CD14-positive monocyte (primary cell): ENCODE data around the gene IGF1R. TPM values are rescaled to one million over a fixed set of nuclear protein-coding genes. Genes with fewer than 3 reads are reported as not detected.

Experiments
- DNase-seq, 3 donors: peaks; one replicate each; pipeline ENCODE4 v3.0.0-alpha.2; 2011 to 2022
- H2AFZ ChIP-seq: 2 replicates; pipeline ENCODE4 v1.6.0; 2012; ENCODE audit warnings: mild to moderate bottlenecking, low read depth, low read length, inconsistent platforms; ENCODE audit not compliant: insufficient read depth, poor library complexity, severe bottlenecking
- H3K27ac ChIP-seq, 2 donors: 1 replicate in 1 of 2; 2 replicates in 1 of 2; pipeline ENCODE4 v1.5.1; 2012 to 2013; ENCODE audit warnings: low read length in 2 of 2, control low read depth in 1 of 2, inconsistent platforms in 1 of 2, low read depth in 1 of 2, mild to moderate bottlenecking in 1 of 2
- H3K27me3 ChIP-seq, 2 donors: one replicate each; pipeline versions ENCODE4 v1.6.0 to v1.6.1; 2011 to 2013; ENCODE audit warnings: low read length in 2 of 2; ENCODE audit not compliant: control insufficient read depth in 2 of 2, insufficient read depth in 2 of 2
- H3K36me3 ChIP-seq, 2 donors: replicated peaks in 1 of 2; 1 replicate in 1 of 2; 2 replicates in 1 of 2; pipeline versions ENCODE4 v1.5.1 to v1.6.1; 2012 to 2013; ENCODE audit warnings: low read length in 2 of 2, control low read depth in 1 of 2, inconsistent platforms in 1 of 2, mild to moderate bottlenecking in 1 of 2; ENCODE audit not compliant: insufficient read depth in 2 of 2, control insufficient read depth in 1 of 2
- H3K4me1 ChIP-seq, 2 donors: 1 replicate in 1 of 2; 2 replicates in 1 of 2; pipeline versions ENCODE4 v1.5.1 to v1.6.1; 2012 to 2013; ENCODE audit warnings: low read length in 2 of 2, control low read depth in 1 of 2, inconsistent platforms in 1 of 2, mild to moderate bottlenecking in 1 of 2, moderate library complexity in 1 of 2; ENCODE audit not compliant: insufficient read depth in 2 of 2, control insufficient read depth in 1 of 2
- H3K4me2 ChIP-seq: replicated peaks from 2 replicates; pipeline ENCODE3; 2012; ENCODE audit warnings: low read length, moderate library complexity, mild to moderate bottlenecking; ENCODE audit not compliant: poor library complexity, severe bottlenecking; ENCODE audit errors: extremely low read depth
- H3K4me3 ChIP-seq, 3 experiments: fragments of 200-600 bp in 1 of 3; sonication (generic) in 1 of 3; replicated peaks in 1 of 3; 1 replicate in 2 of 3; 2 replicates in 1 of 3; pipeline ENCODE4 v1.5.1; 2011 to 2013; ENCODE audit warnings: low read length in 3 of 3, mild to moderate bottlenecking in 3 of 3, control low read depth in 2 of 3, low read depth in 2 of 3, inconsistent platforms in 1 of 3, moderate library complexity in 1 of 3
- H3K79me2 ChIP-seq: 2 replicates; pipeline ENCODE4 v1.6.0; 2012; ENCODE audit warnings: mild to moderate bottlenecking, control low read depth, inconsistent platforms, low read length, moderate library complexity; ENCODE audit not compliant: insufficient read depth
- H3K9ac ChIP-seq: 2 replicates; pipeline ENCODE4 v1.6.0; 2017; ENCODE audit warnings: low read length, mild to moderate bottlenecking; ENCODE audit not compliant: insufficient read depth, poor library complexity, severe bottlenecking
- H3K9me3 ChIP-seq, 2 donors: replicated peaks in 1 of 2; 1 replicate in 1 of 2; 2 replicates in 1 of 2; pipeline versions ENCODE4 v1.5.1 to v1.6.1; 2012 to 2013; ENCODE audit warnings: low read length in 2 of 2, control low read depth in 1 of 2; ENCODE audit not compliant: control insufficient read depth in 1 of 2, insufficient read depth in 1 of 2
- H4K20me1 ChIP-seq: 2 replicates; pipeline ENCODE4 v1.6.0; 2012; ENCODE audit warnings: mild to moderate bottlenecking, low read length, control low read depth, moderate library complexity; ENCODE audit not compliant: insufficient read depth
- H3K27ac Mint-ChIP-seq, 7 donors: one replicate each; pipeline ENCODE4 v1.8.0; 2020; ENCODE audit warnings: mild to moderate bottlenecking in 7 of 7, mixed read lengths in 7 of 7, moderate library complexity in 6 of 7, inconsistent platforms in 2 of 7
- H3K27me3 Mint-ChIP-seq, 3 donors: one replicate each; pipeline ENCODE4 v1.8.0; 2021 to 2022; ENCODE audit warnings: low read depth in 3 of 3, mild to moderate bottlenecking in 3 of 3, mixed read lengths in 3 of 3, moderate library complexity in 3 of 3, inconsistent platforms in 1 of 3
- H3K36me3 Mint-ChIP-seq, 2 donors: one replicate each; pipeline ENCODE4 v1.8.0; 2020; ENCODE audit warnings: mixed read lengths in 2 of 2, inconsistent platforms in 1 of 2, mild to moderate bottlenecking in 1 of 2
- H3K4me1 Mint-ChIP-seq: one replicate; pipeline ENCODE4 v1.8.0; 2020; ENCODE audit warnings: mild to moderate bottlenecking, mixed read lengths
- H3K4me3 Mint-ChIP-seq, 2 donors: one replicate each; pipeline ENCODE4 v1.8.0; 2020; ENCODE audit warnings: mild to moderate bottlenecking in 2 of 2, mixed read lengths in 2 of 2, moderate library complexity in 1 of 2
- H3K9me3 Mint-ChIP-seq, 7 donors: one replicate each; pipeline ENCODE4 v1.8.0; 2020 to 2022; ENCODE audit warnings: mixed read lengths in 7 of 7, mild to moderate bottlenecking in 6 of 7, moderate library complexity in 6 of 7, inconsistent platforms in 2 of 7
- WGBS: methylation state at CpG from one replicate; pipeline ENCODE4 v1.1.5; 2013; ENCODE audit warnings: missing lambda C conversion rate; ENCODE audit not compliant: insufficient coverage; 5-methylcytosine and 5-hydroxymethylcytosine counted together
- intact Hi-C, 2 donors: fragments of 100-400 bp; cut with micrococcal nuclease; formaldehyde crosslinking; loops; one replicate each; pipeline versions ENCODE4 v1.15.0 to v1.15.1; 2023
- polyA plus RNA-seq, 3 donors: library from polyadenylated mRNA; depleted of rRNA in 1 of 3; unstranded in 2 of 3; stranded (reverse) in 1 of 3; fragments of 300-500 nt in 2 of 3; fragments of >200 nt in 1 of 3; fragmentation: Illumina TruSeq in 2 of 3; gene quantifications; 1 replicate in 2 of 3; 2 replicates in 1 of 3; pipeline ENCODE4 v1.2.3, GENCODE V29; 2012 to 2021
- TF ChIP-seq, protein P1 (sequence below): fragments of 200-600 bp; IDR thresholded peaks from one replicate; pipeline ENCODE4 v1.8.0; 2022; ENCODE audit warnings: antibody characterized with exemption, mild to moderate bottlenecking

IGF1R gene
- polyA plus RNA-seq, 3 donors = 0.35 to 4.9 (median 0.67) TPM

DNA sequence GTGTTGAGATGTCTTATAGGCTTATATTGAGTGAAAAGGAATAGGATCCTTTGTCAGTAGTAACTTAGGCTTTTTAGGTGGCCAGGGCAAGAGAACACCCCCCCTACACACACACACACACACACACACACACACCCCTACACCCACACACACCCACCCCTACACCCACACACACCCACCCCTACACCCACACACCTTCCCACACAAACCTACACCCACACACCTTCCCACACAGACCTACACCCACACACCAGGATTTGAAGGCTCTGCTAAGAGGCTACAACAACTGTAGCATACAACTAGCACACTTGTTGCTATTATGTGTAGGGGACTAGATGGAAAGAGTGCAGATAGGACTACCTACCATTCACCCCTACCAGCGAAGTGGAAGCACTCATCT, 186.6 kb downstream of the IGF1R start:
- H3K9me3 Mint-ChIP-seq = peaks cover 19 to 39% (median 31%) of the 10 kb centered on the region in 7 donors

DNA sequence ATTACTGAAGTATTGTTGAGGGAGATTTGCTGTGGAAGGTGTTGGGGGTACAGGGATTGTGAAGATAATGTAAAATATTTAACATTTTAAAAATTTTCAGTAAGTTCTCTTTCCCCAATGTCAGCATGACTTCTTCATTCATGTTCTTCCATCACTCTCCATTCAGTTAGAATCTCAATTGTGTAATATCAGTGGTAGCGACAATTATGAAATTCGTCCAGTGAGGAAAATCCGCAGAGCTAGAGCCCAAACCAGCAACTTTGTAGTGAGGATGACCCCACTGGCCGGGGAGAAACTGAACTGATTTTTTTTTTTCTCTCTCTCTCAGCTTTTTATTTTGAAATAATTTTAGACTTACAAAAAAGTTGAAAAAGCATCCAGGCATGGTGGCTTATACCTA, 187.5 kb downstream of the IGF1R start:
- Histone ChIP-seq H4K20me1 (peaks cover 22% of the 10 kb centered on the region), H3K79me2 (peaks cover 20% of the 10 kb centered on the region), H3K4me2 (no peak overlapping the region), H3K27ac (no peak overlapping the region), H3K27me3 (no peaks in the 10 kb centered on the region), H3K4me3 (no peak overlapping the region), H3K4me1 (peaks cover 11 to 13% of the 10 kb centered on the region in 2 donors), H2AFZ (no peak overlapping the region), H3K9me3 (peaks cover 12 to 23% of the 10 kb centered on the region in 2 donors), H3K9ac (no peak overlapping the region), H3K36me3 (peaks cover 0 to 6% of the 10 kb centered on the region in 2 donors)
- H3K27ac Mint-ChIP-seq = no peak overlapping the region
- intact Hi-C loops = no loop called here
- H3K4me1 Mint-ChIP-seq = peaks cover 21% of the 10 kb centered on the region
- DNase-seq = peak in 2 of 3 donors; percentile 21 to 25
- no peak overlapping the region for H3K4me3 Mint-ChIP-seq
- H3K36me3 Mint-ChIP-seq = peaks cover 13 to 20% of the 10 kb centered on the region in 2 donors
- H3K9me3 Mint-ChIP-seq = peaks cover 13 to 30% (median 22%) of the 10 kb centered on the region in 7 donors
- peaks cover 0 to 1% (median 0%) of the 10 kb centered on the region in 3 donors for H3K27me3 Mint-ChIP-seq
- no CpG with 5 or more reads among the region's 4 CpGs for WGBS
- TF ChIP-seq, protein P1, sequence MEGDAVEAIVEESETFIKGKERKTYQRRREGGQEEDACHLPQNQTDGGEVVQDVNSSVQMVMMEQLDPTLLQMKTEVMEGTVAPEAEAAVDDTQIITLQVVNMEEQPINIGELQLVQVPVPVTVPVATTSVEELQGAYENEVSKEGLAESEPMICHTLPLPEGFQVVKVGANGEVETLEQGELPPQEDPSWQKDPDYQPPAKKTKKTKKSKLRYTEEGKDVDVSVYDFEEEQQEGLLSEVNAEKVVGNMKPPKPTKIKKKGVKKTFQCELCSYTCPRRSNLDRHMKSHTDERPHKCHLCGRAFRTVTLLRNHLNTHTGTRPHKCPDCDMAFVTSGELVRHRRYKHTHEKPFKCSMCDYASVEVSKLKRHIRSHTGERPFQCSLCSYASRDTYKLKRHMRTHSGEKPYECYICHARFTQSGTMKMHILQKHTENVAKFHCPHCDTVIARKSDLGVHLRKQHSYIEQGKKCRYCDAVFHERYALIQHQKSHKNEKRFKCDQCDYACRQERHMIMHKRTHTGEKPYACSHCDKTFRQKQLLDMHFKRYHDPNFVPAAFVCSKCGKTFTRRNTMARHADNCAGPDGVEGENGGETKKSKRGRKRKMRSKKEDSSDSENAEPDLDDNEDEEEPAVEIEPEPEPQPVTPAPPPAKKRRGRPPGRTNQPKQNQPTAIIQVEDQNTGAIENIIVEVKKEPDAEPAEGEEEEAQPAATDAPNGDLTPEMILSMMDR = no peak

More for the DNA sequence above, 186.6 kb downstream of the IGF1R start:
- Mint-ChIP-seq H3K4me1 (peaks cover 21% of the 10 kb centered on the region), H3K36me3 (peaks cover 19 to 21% of the 10 kb centered on the region in 2 donors), H3K4me3 (no peak overlapping the region), H3K27me3 (peaks cover 0 to 2% (median 1%) of the 10 kb centered on the region in 3 donors), H3K27ac (no peak overlapping the region)
- intact Hi-C loops = no loop called here
- TF ChIP-seq, protein P1 = no peak
- peaks cover 14% of the 10 kb centered on the region for H3K79me2 ChIP-seq
- no peak overlapping the region for H3K4me2 ChIP-seq
- DNase-seq = no peak
- peaks cover 21 to 32% of the 10 kb centered on the region in 2 donors for H3K9me3 ChIP-seq
- H3K36me3 ChIP-seq = peaks cover 0 to 15% of the 10 kb centered on the region in 2 donors
- H3K27ac ChIP-seq = no peak overlapping the region
- peaks cover 22% of the 10 kb centered on the region for H4K20me1 ChIP-seq
- no peaks in the 10 kb centered on the region for H3K27me3 ChIP-seq
- H3K4me3 ChIP-seq = no peak overlapping the region
- no peak overlapping the region for H2AFZ ChIP-seq
- H3K4me1 ChIP-seq = peaks cover 11 to 13% of the 10 kb centered on the region in 2 donors
- no CpG with 5 or more reads among the region's 1 CpG for WGBS
- H3K9ac ChIP-seq = no peak overlapping the region
